Esophagus squamous epithelium (tissue), 4 donors: Measurements from ENCODE around the gene NUP88.
"Not testable (repeated sequence)": the region's sequence is repeated elsewhere in the genome, so short reads cannot be mapped to it uniquely, and the experiment has no call there.

Experiments used
- POLR2A ChIP-seq, 4 donors: fragments of 450-650 bp; IDR thresholded peaks; one replicate each; pipeline ENCODE4 v1.6.1; 2017; ENCODE audit warnings: antibody characterized with exemption in 4 of 4, mild to moderate bottlenecking in 4 of 4, moderate library complexity in 3 of 4
- TF ChIP-seq, protein P1 (sequence below), 6 experiments: fragments of 450-650 bp in 4 of 6; fragments of 200-600 bp in 2 of 6; sonication (generic) in 2 of 6; IDR thresholded peaks; one replicate each; pipeline ENCODE4 v1.5.1; 2016 to 2019; ENCODE audit warnings: antibody characterized with exemption in 6 of 6, mild to moderate bottlenecking in 4 of 6, moderate library complexity in 4 of 6

- TF ChIP-seq, protein P1, sequence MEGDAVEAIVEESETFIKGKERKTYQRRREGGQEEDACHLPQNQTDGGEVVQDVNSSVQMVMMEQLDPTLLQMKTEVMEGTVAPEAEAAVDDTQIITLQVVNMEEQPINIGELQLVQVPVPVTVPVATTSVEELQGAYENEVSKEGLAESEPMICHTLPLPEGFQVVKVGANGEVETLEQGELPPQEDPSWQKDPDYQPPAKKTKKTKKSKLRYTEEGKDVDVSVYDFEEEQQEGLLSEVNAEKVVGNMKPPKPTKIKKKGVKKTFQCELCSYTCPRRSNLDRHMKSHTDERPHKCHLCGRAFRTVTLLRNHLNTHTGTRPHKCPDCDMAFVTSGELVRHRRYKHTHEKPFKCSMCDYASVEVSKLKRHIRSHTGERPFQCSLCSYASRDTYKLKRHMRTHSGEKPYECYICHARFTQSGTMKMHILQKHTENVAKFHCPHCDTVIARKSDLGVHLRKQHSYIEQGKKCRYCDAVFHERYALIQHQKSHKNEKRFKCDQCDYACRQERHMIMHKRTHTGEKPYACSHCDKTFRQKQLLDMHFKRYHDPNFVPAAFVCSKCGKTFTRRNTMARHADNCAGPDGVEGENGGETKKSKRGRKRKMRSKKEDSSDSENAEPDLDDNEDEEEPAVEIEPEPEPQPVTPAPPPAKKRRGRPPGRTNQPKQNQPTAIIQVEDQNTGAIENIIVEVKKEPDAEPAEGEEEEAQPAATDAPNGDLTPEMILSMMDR (IDR thresholded peaks at IDR 0.05): not testable (repeated sequence)
- not testable (repeated sequence) for TF ChIP-seq POLR2A (IDR thresholded peaks at IDR 0.05)
Observed at GRCh38 chr17:5435781-5436315, 16.4 kb upstream of the NUP88 start.
